Measurements from ENCODE around the gene TM4SF1.
"Not testable (repeated sequence)": the region's sequence is repeated elsewhere in the genome, so short reads cannot be mapped to it uniquely, and the experiment has no call there.

TM4SF1 gene

GRCh38 chr3:149393345-149394160, 16.1 kb upstream of the TM4SF1 start:
- peak; percentile 69 for DNase-seq

GRCh38 chr3:149391960-149392359, 14.5 kb upstream of the TM4SF1 start:
- DNase-seq, result no peak

DNA sequence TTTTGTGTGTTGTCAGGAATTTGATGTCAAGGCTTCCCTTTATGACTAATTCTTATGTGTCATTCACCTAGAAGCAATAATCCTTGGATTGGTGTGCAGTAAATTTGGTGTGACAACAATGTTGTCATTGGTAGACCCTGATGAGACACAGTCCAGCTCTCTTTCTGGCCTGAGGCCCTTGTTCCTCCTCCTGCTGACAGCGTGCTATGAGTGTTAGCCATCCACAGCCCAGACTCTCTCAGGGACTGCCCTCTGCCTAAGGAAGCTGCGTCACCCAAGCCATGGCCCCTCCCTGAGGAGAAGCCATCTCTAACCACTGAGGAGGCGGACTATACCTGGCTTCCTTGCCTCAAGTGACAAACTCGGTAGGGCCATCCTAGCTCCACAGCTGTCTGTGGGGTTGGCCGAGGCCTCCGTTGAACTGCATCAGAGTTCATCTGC, 13.3 kb upstream of the TM4SF1 start:
- no peak for DNase-seq

GRCh38 chr3:149390294-149390693, 12.8 kb upstream of the TM4SF1 start:
- no peak for DNase-seq

DNA sequence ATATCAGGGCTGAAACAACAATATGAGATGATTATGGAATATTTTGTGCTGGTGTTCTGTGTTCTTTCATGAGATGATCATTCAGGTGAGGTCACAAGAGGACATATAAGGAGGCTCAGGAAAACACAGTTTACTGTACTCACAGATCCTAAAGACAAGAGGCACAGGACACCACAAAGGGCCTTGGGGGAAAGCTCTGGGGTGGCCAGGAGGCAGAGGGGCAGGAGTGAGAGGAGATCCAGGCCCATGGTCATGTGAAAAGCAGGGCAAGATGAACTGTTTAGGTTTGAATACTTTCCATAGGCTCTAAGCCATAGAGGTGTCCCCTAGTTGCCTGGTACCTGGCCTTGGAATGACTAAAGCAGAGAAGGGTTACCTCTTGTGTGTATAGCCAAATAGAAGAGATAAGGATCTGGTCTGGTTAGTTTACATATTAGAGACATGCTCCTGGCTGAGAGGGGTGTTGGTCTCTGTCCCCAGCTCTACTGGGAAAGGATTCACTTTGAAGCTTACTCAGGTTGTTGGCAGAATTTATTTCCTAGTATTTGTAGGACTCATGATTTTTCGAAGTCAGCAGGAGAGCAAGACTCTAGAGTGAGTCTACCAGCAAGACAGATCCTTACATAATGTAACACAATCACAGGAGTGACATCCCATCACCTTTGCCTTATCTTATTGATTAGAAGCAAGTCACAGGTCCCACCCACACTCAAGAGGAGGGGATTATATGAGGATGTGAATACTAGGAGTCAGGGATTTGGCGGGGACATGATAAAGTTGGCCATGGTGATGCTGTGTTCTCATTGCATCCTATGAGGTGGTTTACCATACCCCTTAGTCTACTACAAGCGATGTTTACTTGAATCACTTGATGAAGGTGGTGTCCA, 11.3 kb upstream of the TM4SF1 start:
- DNase-seq, result no peak

GRCh38 chr3:149388001-149388440, 10.6 kb upstream of the TM4SF1 start:
- DNase-seq, result no peak

- no peak for DNase-seq
Observed at GRCh38 chr3:149386299-149386606, 8.8 kb upstream of the TM4SF1 start.

DNA sequence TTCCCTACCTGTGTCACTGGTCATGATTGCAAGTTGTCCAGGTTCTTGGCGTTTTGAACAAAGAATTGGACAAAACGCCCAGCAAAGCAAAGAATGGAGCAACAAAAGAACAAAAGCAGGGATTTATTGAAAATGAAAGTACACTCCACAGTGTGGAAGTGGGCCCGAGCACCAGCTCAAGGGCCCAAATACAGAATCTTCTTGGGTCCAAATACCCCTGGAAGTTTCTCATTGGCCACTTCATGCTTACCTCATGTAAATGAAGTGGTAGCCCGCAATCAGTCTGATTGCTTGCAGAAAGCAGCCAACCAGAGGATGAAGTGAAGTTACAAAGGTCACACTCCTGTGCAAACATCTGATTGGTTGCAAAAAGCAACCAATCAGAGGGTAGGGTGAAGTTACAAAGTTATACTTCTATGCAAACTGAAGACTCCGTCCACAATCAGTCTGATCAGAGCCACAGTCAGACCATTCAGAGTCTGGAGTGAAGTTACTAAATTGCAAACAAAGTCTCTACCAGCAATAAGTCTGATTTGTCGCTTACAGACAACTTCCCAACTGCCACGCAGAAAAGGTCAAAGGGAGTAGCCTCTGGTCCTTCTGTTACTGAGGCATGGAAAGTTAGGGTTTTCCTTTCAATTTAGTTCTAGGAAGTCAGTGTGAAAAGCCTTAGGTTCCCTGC, 8.3 kb upstream of the TM4SF1 start:
- no peak for DNase-seq

DNA sequence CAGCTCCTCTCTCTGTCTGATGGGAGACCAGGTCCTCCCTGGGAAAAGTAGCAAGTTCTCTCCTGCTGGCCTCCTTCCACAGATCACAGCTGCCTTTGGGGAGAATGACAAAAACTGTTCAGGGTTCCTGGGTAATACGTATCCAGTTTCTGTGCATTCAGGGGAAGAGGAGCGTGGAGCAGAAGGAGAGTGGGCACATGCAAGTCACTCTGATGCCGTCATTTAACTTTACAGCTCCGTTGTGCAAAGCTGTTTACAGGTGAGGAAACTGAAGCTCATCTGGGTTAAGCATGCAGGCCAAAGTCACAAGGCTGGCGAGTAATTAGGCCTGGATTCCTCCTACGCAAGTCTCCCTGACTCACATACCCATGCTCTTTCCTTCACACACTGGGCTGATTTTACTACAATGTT, 7.5 kb upstream of the TM4SF1 start:
- no peak for DNase-seq

- no peak for DNase-seq
Observed at GRCh38 chr3:149384167-149384566, 6.7 kb upstream of the TM4SF1 start.

DNA sequence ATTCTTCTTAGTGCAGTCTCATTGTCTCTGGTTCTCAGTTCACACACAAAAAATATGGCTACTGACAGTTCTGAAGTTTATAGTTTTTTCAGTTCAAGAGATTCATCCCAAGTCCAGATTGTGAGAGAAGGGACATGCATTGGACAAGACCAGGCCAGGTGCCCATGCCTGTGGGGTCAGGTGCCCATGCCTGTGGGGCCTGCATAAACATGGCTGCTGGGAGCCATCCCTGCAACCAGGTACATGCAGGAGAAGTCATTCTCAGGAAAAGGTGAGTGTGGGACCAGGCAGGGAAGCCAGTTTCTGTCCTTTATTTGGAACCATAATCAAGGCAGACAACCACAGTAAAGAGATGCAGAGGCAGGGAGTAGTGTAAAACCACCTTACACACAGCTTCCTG, 6.3 kb upstream of the TM4SF1 start:
- DNase-seq, result no peak

- DNase-seq, result no peak
Observed at GRCh38 chr3:149382518-149382917, 5.1 kb upstream of the TM4SF1 start.

DNA sequence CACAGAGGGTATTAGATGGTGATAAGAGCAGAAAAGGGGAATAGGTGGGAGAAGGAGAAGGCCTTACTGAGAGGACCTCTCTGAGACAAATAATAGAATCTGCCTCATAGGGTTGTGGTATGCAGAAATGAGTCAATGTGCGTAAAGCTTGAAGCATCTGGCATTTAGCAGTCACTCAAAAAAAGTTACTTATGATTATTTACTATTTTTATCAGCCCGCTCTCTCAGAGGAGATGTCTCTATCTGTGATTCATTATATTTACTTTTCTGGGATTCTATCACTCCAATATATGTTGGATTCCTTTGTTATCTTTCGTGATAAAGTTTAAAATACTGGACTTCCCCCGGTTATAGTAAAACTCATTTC, 4.6 kb upstream of the TM4SF1 start:
- DNase-seq, result no peak

GRCh38 chr3:149381173-149382100, 4.0 kb upstream of the TM4SF1 start:
- DNase-seq, result no peak

- not testable (repeated sequence) for DNase-seq
Observed at GRCh38 chr3:149380220-149380619, 2.8 kb upstream of the TM4SF1 start.

DNA sequence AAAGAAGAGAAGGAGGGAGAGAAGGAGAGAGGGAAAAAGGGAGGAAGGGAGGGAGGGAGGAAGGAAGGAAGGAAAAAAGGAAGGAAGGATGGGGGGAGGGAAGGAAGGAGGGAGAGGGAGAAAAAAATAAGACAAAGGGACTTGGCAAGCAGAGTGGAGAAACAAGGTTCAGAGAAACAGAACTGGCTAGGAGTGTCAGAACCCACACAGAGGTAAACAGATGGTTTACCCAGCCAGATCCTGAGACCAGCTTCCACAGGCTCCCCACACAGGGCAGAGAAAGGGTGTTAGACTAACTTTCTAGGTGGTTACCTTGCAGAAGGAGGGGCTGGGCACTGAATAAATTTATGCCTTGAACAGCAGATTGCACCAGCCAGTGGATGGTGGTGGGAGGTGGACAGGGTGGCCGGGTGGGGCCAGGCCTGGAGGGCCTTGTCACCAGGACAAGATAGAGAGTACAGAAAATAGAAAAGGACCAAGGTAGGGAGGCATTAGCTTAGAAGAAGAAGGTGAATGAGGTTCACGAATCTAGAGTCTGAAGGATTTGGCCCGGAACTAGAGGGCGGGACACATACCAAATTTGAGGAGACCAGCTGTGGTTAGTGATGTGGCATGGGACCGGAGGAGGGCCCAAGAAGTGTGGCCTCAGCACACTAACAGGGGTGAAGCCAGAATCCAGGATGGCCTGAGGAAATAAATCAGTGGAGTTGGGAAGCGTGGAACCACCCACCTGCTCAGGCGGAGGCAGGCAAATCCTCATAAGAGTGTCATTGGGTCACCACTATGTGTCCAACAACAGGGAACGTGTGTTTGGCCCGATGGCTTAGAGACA, 1.2 kb upstream of the TM4SF1 start:
- no peak for DNase-seq

- DNase-seq, result no peak
Observed at GRCh38 chr3:149376718-149377407, 586 bp downstream of the TM4SF1 start.

GRCh38 chr3:149375501-149376196, 1.8 kb downstream of the TM4SF1 start:
- DNase-seq, result no peak

DNA sequence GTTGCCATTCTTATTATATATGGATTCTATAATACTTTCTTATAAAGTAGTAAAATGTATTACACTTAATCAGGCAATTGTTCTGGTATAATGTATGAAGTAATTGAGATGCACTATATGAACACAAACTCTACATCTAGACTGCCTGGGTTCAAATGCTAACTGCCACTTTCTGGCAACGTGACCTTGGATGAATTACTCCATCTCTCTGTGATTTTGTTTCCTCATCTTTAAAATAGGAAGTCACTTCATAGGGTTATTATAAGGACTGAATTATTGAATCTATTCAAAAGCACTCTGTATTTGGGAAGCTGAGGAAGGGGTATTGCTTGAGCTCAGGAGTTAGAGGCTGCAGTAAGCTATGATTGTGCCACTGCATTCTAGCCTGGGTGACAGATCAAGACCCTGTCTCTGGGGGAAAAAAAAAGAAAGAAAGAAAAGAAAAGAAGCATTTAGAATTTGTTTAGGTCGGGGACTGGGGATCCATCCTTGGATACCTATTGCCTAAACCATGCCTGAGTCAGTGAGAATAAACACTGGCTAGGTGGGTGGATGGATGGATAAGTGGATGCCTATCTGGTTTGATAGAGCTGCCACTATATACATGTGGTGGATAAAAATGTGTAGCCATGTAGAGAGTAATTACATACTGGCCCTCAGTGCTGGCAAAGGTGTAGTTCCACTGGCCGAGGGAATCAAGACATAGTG, 2.5 kb downstream of the TM4SF1 start:
- no peak for DNase-seq

DNA sequence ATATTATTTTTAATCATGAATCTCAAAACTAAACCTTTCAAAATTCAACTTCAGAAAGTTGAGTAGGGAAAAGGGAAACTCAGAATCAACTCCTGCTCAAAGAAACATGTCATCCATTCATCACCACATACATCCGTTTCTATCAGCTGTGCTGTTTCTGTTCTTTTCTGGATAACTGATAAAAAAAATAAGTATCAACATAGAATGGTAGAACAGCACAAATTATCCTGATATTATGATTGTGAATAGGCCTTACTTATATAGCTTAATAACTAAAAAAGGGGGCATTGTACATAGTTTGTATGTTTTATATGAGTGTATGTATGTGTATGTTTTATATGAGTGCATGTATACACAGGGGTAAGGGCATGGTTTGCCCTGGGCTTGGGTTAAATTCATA, 3.1 kb downstream of the TM4SF1 start:
- DNase-seq, result no peak

Measured in NCI-H1105 treated with DMSO at 0.1 percent for 48 hours (cell line).